B cell (primary cell): ENCODE measurements around the gene RGS6. TPM values are rescaled to one million over a fixed set of nuclear protein-coding genes. Genes with fewer than 3 reads are reported as not detected.

Experiments used
- ATAC-seq: fragments of 200-7000 bp; cut with Tn5 transposase; one replicate; pipeline ENCODE4 v1.10.0; 2021; ENCODE audit warnings: low read depth, mild to moderate bottlenecking, moderate number of reproducible peaks, moderate library complexity
- CTCF ChIA-PET: fragments of 350-600 bp; sonication (Branson Sonifier 250); formaldehyde crosslinking; loops from one replicate; lab custom pipeline; 2021; ENCODE audit warnings: antibody characterized with exemption, inconsistent platforms; lab: Charles Lee
- POLR2A ChIA-PET: fragments of 350-600 bp; sonication (Branson Sonifier 250); formaldehyde crosslinking; loops from one replicate; lab custom pipeline; 2021; ENCODE audit warnings: antibody characterized with exemption; lab: Charles Lee
- DNase-seq: peaks from one replicate; pipeline ENCODE4 v3.0.0; 2013
- H2AFZ ChIP-seq: 2 replicates; pipeline ENCODE4 v1.6.1; 2012; ENCODE audit warnings: mild to moderate bottlenecking, low read depth, low read length; ENCODE audit not compliant: insufficient read depth, poor library complexity, severe bottlenecking
- H3K27ac ChIP-seq, 2 donors: 1 replicate in 1 of 2; 2 replicates in 1 of 2; pipeline ENCODE4 v1.5.1; 2012 to 2013; ENCODE audit warnings: low read length in 2 of 2, mild to moderate bottlenecking in 2 of 2, moderate library complexity in 1 of 2
- H3K27me3 ChIP-seq, 4 experiments: fragments of 200-600 bp in 1 of 4; sonication (generic) in 1 of 4; replicated peaks in 1 of 4; 1 replicate in 2 of 4; 2 replicates in 2 of 4; pipeline versions ENCODE4 v1.6.1 to v1.7.0; 2013 to 2016; ENCODE audit warnings: low read length in 3 of 4, mild to moderate bottlenecking in 2 of 4, mixed read lengths in 1 of 4, moderate library complexity in 1 of 4; ENCODE audit not compliant: insufficient read depth in 4 of 4, control insufficient read depth in 3 of 4; ENCODE audit errors: control extremely low read depth in 1 of 4
- H3K36me3 ChIP-seq, 2 experiments: replicated peaks in 1 of 2; 1 replicate in 1 of 2; 2 replicates in 1 of 2; pipeline versions ENCODE4 v1.6.1 to v1.7.1; 2013; ENCODE audit warnings: low read length in 1 of 2; ENCODE audit not compliant: insufficient read depth in 2 of 2, control insufficient read depth in 1 of 2; ENCODE audit errors: control extremely low read depth in 1 of 2, extremely low read depth in 1 of 2
- H3K4me1 ChIP-seq, 2 donors: fragments of 200-600 bp in 1 of 2; sonication (generic) in 1 of 2; 1 replicate in 1 of 2; 2 replicates in 1 of 2; pipeline versions ENCODE4 v1.5.1 to v1.6.1; 2013 to 2017; ENCODE audit warnings: low read length in 2 of 2; ENCODE audit not compliant: control insufficient read depth in 2 of 2, insufficient read depth in 2 of 2
- H3K4me2 ChIP-seq: replicated peaks from 2 replicates; pipeline ENCODE3; 2012; ENCODE audit warnings: mild to moderate bottlenecking, low read depth, low read length; ENCODE audit not compliant: poor library complexity, severe bottlenecking
- H3K4me3 ChIP-seq, 5 experiments: fragments of 200-600 bp in 1 of 5; sonication (generic) in 1 of 5; 1 replicate in 3 of 5; 2 replicates in 2 of 5; pipeline versions ENCODE4 v1.5.1 to v1.7.0; 2011 to 2016; ENCODE audit warnings: low read length in 4 of 5, mild to moderate bottlenecking in 4 of 5, low read depth in 2 of 5, control low read depth in 1 of 5, moderate library complexity in 1 of 5; ENCODE audit not compliant: insufficient read depth in 1 of 5; ENCODE audit errors: control extremely low read depth in 1 of 5, extremely low read depth in 1 of 5
- H3K79me2 ChIP-seq: fragments of 200-600 bp; sonication (generic); one replicate; pipeline ENCODE4 v1.6.0; 2016; ENCODE audit warnings: low read length; ENCODE audit not compliant: control insufficient read depth, insufficient read depth
- H3K9ac ChIP-seq: fragments of 200-600 bp; sonication (generic); 2 replicates; pipeline ENCODE4 v1.6.1; 2017; ENCODE audit warnings: mild to moderate bottlenecking, low read length, moderate library complexity
- H3K9me3 ChIP-seq, 3 donors: one replicate each; pipeline versions ENCODE4 v1.6.1 to v1.7.1; 2013; ENCODE audit warnings: low read length in 2 of 3; ENCODE audit not compliant: control insufficient read depth in 2 of 3, insufficient read depth in 1 of 3; ENCODE audit errors: control extremely low read depth in 1 of 3
- H4K20me1 ChIP-seq: 2 replicates; pipeline ENCODE4 v1.6.0; 2012; ENCODE audit warnings: mild to moderate bottlenecking, low read length; ENCODE audit not compliant: insufficient read depth, control insufficient read depth, poor library complexity, severe bottlenecking
- H3K27ac Mint-ChIP-seq: one replicate; pipeline ENCODE4 v1.8.0; 2021; ENCODE audit warnings: mixed read lengths
- H3K27me3 Mint-ChIP-seq: one replicate; pipeline ENCODE4 v1.8.0; 2021; ENCODE audit warnings: mixed read lengths
- H3K4me1 Mint-ChIP-seq: one replicate; pipeline ENCODE4 v1.8.0; 2021; ENCODE audit warnings: mixed read lengths
- H3K4me3 Mint-ChIP-seq: one replicate; pipeline ENCODE4 v1.8.0; 2021; ENCODE audit warnings: mixed read lengths
- H3K9me3 Mint-ChIP-seq: one replicate; pipeline ENCODE4 v1.8.0; 2022; ENCODE audit warnings: mixed read lengths; ENCODE audit not compliant: insufficient read depth
- CTCF ChIP-seq: fragments of 200-600 bp; IDR thresholded peaks from one replicate; pipeline ENCODE4 v1.8.0; 2022; ENCODE audit warnings: antibody characterized with exemption, mild to moderate bottlenecking
- EZH2 ChIP-seq: IDR thresholded peaks from 2 replicates; pipeline ENCODE4 v1.6.1; 2012; ENCODE audit warnings: borderline replicate concordance, low read depth, mild to moderate bottlenecking, moderate library complexity, low read length; ENCODE audit not compliant: insufficient read depth, poor library complexity, severe bottlenecking
- WGBS: methylation state at CpG from one replicate; pipeline ENCODE4 v1.1.5; 2013; ENCODE audit warnings: missing lambda C conversion rate; ENCODE audit not compliant: insufficient coverage; 5-methylcytosine and 5-hydroxymethylcytosine counted together
- intact Hi-C: fragments of 100-400 bp; cut with micrococcal nuclease; formaldehyde crosslinking; loops from one replicate; pipeline ENCODE4 v1.10.0; 2022
- polyA plus RNA-seq: library from polyadenylated mRNA; depleted of rRNA; stranded (reverse); fragments of >200 nt; gene quantifications from 2 replicates; pipeline ENCODE4 v1.2.3, GENCODE V29; 2012
- total RNA-seq, 2 donors: library from RNA; stranded (reverse); fragments of 120-200 nt in 1 of 2; gene quantifications; 1 replicate in 1 of 2; 2 replicates in 1 of 2; pipeline versions ENCODE4 v1.2.3 to v1.2.4, GENCODE V29; 2013 to 2022

RGS6 gene
- total and polyA plus RNA-seq, 2 donors (not counting 1 experiment from before 2014, with no cell fraction given), result 0.07 TPM; not detected in 1

DNA sequence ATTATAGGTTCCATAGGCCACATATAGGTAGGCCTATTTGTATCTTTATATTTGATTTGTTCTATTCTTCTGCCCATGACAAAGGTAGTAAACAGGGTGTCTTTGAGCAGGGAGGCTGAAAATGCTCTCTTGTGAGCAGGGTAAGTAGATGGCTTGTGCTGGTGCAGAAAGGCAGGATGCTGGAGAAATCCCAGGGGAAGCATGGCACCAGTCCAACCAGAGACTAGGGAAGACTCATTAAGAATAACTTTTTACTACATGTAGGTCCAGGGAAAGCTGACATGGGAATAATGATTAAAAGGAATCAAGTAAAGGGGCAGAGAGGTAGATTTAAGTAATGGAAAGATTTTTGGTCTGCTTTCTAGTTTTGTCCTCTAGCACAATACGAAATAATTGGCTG, 245.0 kb downstream of the RGS6 start:
- DNase-seq (no peak), ATAC-seq (no peak)
- CTCF ChIA-PET, result no interaction called here
- Mint-ChIP-seq H3K27me3 (peaks cover 35% of the 10 kb centered on the region), H3K27ac (no peak overlapping the region), H3K9me3 (peaks cover 4% of the 10 kb centered on the region), H3K4me3 (no peak overlapping the region), H3K4me1 (no peaks in the 10 kb centered on the region)
- Histone ChIP-seq H3K9ac (no peak overlapping the region), H3K4me2 (no peak overlapping the region), H3K4me1 (no peaks in the 10 kb centered on the region), H3K27ac (no peak overlapping the region), H3K9me3 (peaks cover 0 to 7% (median 0%) of the 10 kb centered on the region in 3 donors), H3K4me3 (no peak overlapping the region), H2AFZ (no peak overlapping the region), H3K79me2 (no peaks in the 10 kb centered on the region), H4K20me1 (no peaks in the 10 kb centered on the region), H3K36me3 (no peaks in the 10 kb centered on the region), H3K27me3 (peaks cover 0 to 5% (median 0%) of the 10 kb centered on the region in 4 experiments)
- TF ChIP-seq CTCF, result no peak
- TF ChIP-seq EZH2, result no peak
- POLR2A ChIA-PET, result no interaction called here
- intact Hi-C loops, result no loop called here
- WGBS, result no CpG with 5 or more reads among the region's 1 CpG

- no peak overlapping the region for H3K9ac ChIP-seq
- DNase-seq (no peak), ATAC-seq (no peak)
- H3K4me3 ChIP-seq, result no peak overlapping the region
- peaks cover 0 to 5% (median 0%) of the 10 kb centered on the region in 4 experiments for H3K27me3 ChIP-seq
- Mint-ChIP-seq H3K4me3 (no peak overlapping the region), H3K27ac (no peak overlapping the region), H3K27me3 (peaks cover 39% of the 10 kb centered on the region), H3K4me1 (no peaks in the 10 kb centered on the region), H3K9me3 (peaks cover 4% of the 10 kb centered on the region)
- peaks cover 0 to 7% (median 0%) of the 10 kb centered on the region in 3 donors for H3K9me3 ChIP-seq
- no peaks in the 10 kb centered on the region for H3K4me1 ChIP-seq
- intact Hi-C loops, result no loop called here
- ChIA-PET POLR2A (no interaction called here), CTCF (no interaction called here)
- H3K4me2 ChIP-seq, result no peak overlapping the region
- no peaks in the 10 kb centered on the region for H4K20me1 ChIP-seq
- TF ChIP-seq CTCF (no peak), EZH2 (no peak)
- no peaks in the 10 kb centered on the region for H3K79me2 ChIP-seq
- WGBS, result no CpG with 5 or more reads among the region's 3 CpGs
- no peaks in the 10 kb centered on the region for H3K36me3 ChIP-seq
- H3K27ac ChIP-seq, result no peak overlapping the region
- H2AFZ ChIP-seq, result no peak overlapping the region
Observed at GRCh38 chr14:72178517-72178916, 246.3 kb downstream of the RGS6 start.
